ENCODE data around the gene KRT86.

DNA sequence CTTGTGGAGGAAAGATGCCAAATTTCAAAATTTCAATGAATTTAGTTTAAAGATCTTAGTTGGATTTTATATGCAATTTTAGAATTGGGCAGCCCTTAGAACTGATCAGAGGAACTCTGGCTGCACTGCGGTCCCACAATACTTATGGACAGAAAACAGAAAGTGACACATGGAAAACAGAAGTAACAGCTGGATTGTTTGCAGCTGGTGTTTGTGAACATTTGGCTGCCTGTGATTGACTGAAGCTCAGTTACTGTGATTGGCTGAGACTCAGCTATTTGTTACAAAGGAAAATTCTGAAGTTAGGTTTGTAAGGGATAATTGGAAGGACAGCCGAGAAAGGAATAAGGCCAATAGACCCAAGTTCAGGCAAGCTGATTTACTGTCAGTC is 10.0 kb upstream of the KRT86 start:
- TF ChIP-seq POLR2AphosphoS5 (IDR thresholded peaks at IDR 0.05; ENCODE audit: low read depth, low read length): no peak
- no peak for TF ChIP-seq POLR2A (IDR thresholded peaks at IDR 0.05; ENCODE audit: control extremely low read depth in 1 of 2, low read depth in 2 of 2, low read length in 2 of 2)
- no peak for TF ChIP-seq FOSL1 (IDR thresholded peaks at IDR 0.05; ENCODE audit: insufficient read depth, low read depth, low read length)
- TF ChIP-seq, protein P1, sequence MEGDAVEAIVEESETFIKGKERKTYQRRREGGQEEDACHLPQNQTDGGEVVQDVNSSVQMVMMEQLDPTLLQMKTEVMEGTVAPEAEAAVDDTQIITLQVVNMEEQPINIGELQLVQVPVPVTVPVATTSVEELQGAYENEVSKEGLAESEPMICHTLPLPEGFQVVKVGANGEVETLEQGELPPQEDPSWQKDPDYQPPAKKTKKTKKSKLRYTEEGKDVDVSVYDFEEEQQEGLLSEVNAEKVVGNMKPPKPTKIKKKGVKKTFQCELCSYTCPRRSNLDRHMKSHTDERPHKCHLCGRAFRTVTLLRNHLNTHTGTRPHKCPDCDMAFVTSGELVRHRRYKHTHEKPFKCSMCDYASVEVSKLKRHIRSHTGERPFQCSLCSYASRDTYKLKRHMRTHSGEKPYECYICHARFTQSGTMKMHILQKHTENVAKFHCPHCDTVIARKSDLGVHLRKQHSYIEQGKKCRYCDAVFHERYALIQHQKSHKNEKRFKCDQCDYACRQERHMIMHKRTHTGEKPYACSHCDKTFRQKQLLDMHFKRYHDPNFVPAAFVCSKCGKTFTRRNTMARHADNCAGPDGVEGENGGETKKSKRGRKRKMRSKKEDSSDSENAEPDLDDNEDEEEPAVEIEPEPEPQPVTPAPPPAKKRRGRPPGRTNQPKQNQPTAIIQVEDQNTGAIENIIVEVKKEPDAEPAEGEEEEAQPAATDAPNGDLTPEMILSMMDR (IDR thresholded peaks at IDR 0.05; ENCODE audit: control extremely low read depth in 1 of 3, insufficient read depth in 1 of 3, low read depth in 1 of 3, low read length in 3 of 3): no peak
- TF ChIP-seq HDAC2 (IDR thresholded peaks at IDR 0.05; ENCODE audit: borderline replicate concordance in 1 of 2, low read depth in 2 of 2, low read length in 2 of 2): no peak
- TF ChIP-seq YY1 (IDR thresholded peaks at IDR 0.05; ENCODE audit: low read depth, low read length): no peak
- TF ChIP-seq CBX5 (IDR thresholded peaks at IDR 0.05; ENCODE audit: low read depth, low read length): no peak
- TF ChIP-seq MAFK (IDR thresholded peaks at IDR 0.05; ENCODE audit: low read depth, low read length): no peak
- no peak for TF ChIP-seq KDM4A (IDR thresholded peaks at IDR 0.05; ENCODE audit: low read depth, low read length, severe bottlenecking)
- TF ChIP-seq TEAD4 (IDR thresholded peaks at IDR 0.05; ENCODE audit: low read depth, low read length): no peak
- no peak for TF ChIP-seq CREB1 (IDR thresholded peaks at IDR 0.05)
- no peak for TF ChIP-seq TAF1 (IDR thresholded peaks at IDR 0.05; ENCODE audit: low read depth, low read length)
